Measurements from ENCODE around the gene DUSP12.

Gene DUSP12

DNA sequence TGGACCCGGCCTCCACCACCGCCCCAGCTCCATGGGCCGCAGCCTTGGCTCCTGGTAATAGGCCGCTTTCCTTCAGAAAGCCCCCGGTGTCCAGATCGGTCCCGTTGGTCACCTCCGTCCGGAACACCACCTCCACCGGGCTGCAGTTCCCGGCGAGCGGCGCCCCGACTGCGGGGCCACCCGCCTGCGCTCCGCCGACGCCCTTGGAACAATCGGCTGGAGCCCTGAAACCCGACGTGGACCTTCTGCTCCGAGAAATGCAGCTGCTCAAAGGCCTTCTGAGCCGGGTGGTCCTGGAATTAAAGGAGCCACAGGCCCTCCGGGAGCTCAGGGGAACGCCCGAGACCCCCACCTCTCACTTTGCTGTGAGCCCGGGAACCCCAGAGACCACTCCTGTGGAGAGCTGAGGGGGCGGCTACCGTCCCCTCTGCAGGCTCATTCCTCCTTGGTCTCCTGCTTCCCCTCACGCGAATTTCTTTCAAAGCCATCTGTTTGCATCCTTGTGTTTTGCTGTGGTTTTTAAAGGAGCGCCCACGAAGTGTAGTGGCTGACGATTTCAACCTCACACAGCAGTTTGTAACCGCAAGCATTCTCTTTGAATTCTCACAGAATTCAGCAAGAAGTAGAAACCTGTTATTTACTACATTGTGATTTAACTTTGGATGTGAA, 22.2 kb upstream of the DUSP12 start:
- DNase-seq = peak in 4 of 56 donors; percentile 25 to 49 (median 37)

GRCh38 chr1:161728376-161729226, 21.0 kb upstream of the DUSP12 start:
- no peak for DNase-seq

- DNase-seq = no peak
Measured at GRCh38 chr1:161730050-161730564, 19.5 kb upstream of the DUSP12 start.

- no peak for DNase-seq
Measured at GRCh38 chr1:161731241-161731640, 18.3 kb upstream of the DUSP12 start.

- DNase-seq = no peak
Measured at GRCh38 chr1:161731981-161732718, 17.4 kb upstream of the DUSP12 start.

GRCh38 chr1:161733526-161733925, 16.1 kb upstream of the DUSP12 start:
- no peak for DNase-seq

- no peak for DNase-seq
Measured at GRCh38 chr1:161735837-161736236, 13.7 kb upstream of the DUSP12 start.

GRCh38 chr1:161736335-161736969, 13.1 kb upstream of the DUSP12 start:
- DNase-seq = no peak

GRCh38 chr1:161737625-161738024, 12.0 kb upstream of the DUSP12 start:
- no peak for DNase-seq

DNA sequence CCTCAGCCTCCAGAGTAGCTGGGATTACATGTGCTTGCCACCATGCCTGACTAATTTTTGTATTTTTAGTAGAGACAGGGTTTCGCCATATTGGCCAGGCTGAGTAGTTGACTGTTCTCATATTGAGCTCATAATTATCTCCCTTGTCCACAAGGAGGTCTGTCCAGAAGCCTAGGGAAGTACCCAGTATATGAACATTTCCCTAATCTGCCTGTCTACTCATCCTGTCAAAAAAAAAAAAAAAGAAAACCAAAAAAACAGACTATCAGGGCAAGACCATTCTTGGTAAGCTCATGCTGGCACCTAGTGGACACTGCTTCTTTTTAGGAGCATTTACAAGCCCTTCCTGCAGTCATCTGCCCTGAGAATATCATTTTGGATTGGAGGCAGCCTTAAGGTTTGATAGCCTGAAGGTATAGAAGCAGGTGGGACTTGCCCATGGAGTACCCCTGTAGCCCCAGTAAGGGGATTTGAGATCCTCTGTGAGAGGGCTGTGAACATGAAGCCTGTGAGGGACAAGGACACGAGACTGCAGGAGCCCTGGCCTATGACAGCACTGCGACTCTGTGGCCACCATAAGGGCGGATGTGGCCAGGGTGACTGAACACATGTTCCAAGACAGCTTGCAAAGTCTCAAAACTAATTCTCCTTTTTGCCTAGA, 10.8 kb upstream of the DUSP12 start:
- DNase-seq = peak in 13 of 56 donors; percentile 4 to 30 (median 13)

GRCh38 chr1:161739865-161740566, 9.6 kb upstream of the DUSP12 start:
- peak in 9 of 56 donors; percentile 1 to 29 (median 7) for DNase-seq

DNA sequence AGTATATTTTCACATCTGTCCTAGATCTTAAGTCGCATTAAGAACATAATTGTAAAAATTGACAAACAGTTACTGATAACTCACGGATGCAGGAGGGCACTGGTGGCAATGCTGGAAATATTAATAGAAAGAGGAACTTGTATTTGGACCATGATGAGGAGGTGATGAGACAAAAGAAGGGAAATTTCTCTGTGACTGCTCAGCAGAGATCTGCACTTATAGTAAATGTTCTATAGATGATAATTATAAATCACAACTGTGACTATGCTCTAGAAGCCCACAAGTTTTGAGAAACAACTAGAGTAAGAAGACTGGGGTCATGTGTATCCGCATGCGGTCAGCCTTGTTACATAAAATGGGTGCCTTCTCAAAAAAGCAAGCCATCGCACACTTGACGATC, 8.7 kb upstream of the DUSP12 start:
- DNase-seq = no peak

GRCh38 chr1:161743231-161743630, 6.4 kb upstream of the DUSP12 start:
- no peak for DNase-seq

DNA sequence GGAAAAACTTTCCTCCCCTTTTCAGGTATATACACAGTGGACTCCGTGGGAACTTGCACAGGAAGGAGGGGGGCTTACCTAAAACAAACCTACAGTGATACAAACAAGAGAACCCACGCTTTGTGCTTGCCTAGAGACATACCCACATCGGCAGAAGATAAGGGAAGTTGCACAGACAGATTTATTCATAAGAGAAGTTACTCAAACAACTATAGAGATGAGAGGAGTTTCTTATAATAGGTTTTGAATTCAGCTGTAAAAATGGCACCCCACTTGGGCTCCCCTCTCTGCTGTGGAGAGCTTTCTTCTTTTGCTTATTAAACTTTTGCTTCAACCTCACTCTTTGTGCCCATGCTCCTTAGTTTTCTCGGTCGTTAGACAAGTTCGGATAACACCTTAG, 1.8 kb upstream of the DUSP12 start:
- no peak for DNase-seq

- no peak for DNase-seq
Measured at GRCh38 chr1:161763522-161764098, 14.0 kb downstream of the DUSP12 start.

- DNase-seq = peak in 55 of 56 donors; percentile 24 to 91 (median 78)
Measured at GRCh38 chr1:161766102-161766981, 16.8 kb downstream of the DUSP12 start, which contains the start of gene ATF6. ATF6 (plus strand) TSS chr1:161766320; CDS start chr1:161766361, 41 bp downstream.

- no peak for DNase-seq
Measured at GRCh38 chr1:161768461-161768860, 18.9 kb downstream of the DUSP12 start.

- DNase-seq = no peak
Measured at GRCh38 chr1:161768986-161769672, 19.5 kb downstream of the DUSP12 start.
